ENCODE data around the gene NFYA. TPM values are rescaled to one million over a fixed set of nuclear protein-coding genes. Genes with fewer than 3 reads are reported as not detected.

NFYA gene
- total and polyA plus RNA-seq, 9 of the 15 experiments (the other 6 are each of a cell fraction or from before 2014, with no cell fraction given): 7.3 to 37.1 (median 21.8) TPM

DNA sequence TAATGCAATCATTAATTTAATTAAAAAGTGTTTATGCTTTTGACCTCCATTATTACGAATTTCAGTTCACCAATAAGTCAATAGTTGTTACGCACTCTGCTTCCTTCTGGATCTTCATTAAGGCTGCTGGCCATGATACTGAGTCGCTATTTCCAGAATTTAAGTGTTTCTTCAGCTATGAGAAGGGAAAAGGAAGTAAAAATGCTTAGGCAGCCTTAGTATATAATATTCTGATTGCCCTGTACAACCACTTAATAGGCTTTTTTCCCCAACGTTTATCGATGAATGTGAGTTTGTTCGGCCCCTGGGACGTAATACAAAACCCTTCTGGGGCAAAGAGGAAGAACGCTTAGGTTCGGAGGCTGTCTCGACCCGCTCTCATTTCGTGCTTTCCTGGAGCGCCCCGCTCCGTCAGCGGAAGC is 1.3 kb upstream of the NFYA start (continued):
- TF ChIP-seq GTF2E2 (tag; IDR thresholded peaks at IDR 0.05): peak; percentile 90; the same call in 1 of the 2 replicates
- no peak for TF ChIP-seq POLR2A (conservative IDR thresholded peaks at IDR 0.05)
- TF ChIP-seq, protein P1, sequence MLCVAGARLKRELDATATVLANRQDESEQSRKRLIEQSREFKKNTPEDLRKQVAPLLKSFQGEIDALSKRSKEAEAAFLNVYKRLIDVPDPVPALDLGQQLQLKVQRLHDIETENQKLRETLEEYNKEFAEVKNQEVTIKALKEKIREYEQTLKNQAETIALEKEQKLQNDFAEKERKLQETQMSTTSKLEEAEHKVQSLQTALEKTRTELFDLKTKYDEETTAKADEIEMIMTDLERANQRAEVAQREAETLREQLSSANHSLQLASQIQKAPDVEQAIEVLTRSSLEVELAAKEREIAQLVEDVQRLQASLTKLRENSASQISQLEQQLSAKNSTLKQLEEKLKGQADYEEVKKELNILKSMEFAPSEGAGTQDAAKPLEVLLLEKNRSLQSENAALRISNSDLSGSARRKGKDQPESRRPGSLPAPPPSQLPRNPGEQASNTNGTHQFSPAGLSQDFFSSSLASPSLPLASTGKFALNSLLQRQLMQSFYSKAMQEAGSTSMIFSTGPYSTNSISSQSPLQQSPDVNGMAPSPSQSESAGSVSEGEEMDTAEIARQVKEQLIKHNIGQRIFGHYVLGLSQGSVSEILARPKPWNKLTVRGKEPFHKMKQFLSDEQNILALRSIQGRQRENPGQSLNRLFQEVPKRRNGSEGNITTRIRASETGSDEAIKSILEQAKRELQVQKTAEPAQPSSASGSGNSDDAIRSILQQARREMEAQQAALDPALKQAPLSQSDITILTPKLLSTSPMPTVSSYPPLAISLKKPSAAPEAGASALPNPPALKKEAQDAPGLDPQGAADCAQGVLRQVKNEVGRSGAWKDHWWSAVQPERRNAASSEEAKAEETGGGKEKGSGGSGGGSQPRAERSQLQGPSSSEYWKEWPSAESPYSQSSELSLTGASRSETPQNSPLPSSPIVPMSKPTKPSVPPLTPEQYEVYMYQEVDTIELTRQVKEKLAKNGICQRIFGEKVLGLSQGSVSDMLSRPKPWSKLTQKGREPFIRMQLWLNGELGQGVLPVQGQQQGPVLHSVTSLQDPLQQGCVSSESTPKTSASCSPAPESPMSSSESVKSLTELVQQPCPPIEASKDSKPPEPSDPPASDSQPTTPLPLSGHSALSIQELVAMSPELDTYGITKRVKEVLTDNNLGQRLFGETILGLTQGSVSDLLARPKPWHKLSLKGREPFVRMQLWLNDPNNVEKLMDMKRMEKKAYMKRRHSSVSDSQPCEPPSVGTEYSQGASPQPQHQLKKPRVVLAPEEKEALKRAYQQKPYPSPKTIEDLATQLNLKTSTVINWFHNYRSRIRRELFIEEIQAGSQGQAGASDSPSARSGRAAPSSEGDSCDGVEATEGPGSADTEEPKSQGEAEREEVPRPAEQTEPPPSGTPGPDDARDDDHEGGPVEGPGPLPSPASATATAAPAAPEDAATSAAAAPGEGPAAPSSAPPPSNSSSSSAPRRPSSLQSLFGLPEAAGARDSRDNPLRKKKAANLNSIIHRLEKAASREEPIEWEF (CRISPR knock-in tag; IDR thresholded peaks at IDR 0.05): no peak
- TF ChIP-seq GABPA (tag; conservative IDR thresholded peaks at IDR 0.05; ENCODE audit: low read depth): no peak
- TF ChIP-seq, protein P2, sequence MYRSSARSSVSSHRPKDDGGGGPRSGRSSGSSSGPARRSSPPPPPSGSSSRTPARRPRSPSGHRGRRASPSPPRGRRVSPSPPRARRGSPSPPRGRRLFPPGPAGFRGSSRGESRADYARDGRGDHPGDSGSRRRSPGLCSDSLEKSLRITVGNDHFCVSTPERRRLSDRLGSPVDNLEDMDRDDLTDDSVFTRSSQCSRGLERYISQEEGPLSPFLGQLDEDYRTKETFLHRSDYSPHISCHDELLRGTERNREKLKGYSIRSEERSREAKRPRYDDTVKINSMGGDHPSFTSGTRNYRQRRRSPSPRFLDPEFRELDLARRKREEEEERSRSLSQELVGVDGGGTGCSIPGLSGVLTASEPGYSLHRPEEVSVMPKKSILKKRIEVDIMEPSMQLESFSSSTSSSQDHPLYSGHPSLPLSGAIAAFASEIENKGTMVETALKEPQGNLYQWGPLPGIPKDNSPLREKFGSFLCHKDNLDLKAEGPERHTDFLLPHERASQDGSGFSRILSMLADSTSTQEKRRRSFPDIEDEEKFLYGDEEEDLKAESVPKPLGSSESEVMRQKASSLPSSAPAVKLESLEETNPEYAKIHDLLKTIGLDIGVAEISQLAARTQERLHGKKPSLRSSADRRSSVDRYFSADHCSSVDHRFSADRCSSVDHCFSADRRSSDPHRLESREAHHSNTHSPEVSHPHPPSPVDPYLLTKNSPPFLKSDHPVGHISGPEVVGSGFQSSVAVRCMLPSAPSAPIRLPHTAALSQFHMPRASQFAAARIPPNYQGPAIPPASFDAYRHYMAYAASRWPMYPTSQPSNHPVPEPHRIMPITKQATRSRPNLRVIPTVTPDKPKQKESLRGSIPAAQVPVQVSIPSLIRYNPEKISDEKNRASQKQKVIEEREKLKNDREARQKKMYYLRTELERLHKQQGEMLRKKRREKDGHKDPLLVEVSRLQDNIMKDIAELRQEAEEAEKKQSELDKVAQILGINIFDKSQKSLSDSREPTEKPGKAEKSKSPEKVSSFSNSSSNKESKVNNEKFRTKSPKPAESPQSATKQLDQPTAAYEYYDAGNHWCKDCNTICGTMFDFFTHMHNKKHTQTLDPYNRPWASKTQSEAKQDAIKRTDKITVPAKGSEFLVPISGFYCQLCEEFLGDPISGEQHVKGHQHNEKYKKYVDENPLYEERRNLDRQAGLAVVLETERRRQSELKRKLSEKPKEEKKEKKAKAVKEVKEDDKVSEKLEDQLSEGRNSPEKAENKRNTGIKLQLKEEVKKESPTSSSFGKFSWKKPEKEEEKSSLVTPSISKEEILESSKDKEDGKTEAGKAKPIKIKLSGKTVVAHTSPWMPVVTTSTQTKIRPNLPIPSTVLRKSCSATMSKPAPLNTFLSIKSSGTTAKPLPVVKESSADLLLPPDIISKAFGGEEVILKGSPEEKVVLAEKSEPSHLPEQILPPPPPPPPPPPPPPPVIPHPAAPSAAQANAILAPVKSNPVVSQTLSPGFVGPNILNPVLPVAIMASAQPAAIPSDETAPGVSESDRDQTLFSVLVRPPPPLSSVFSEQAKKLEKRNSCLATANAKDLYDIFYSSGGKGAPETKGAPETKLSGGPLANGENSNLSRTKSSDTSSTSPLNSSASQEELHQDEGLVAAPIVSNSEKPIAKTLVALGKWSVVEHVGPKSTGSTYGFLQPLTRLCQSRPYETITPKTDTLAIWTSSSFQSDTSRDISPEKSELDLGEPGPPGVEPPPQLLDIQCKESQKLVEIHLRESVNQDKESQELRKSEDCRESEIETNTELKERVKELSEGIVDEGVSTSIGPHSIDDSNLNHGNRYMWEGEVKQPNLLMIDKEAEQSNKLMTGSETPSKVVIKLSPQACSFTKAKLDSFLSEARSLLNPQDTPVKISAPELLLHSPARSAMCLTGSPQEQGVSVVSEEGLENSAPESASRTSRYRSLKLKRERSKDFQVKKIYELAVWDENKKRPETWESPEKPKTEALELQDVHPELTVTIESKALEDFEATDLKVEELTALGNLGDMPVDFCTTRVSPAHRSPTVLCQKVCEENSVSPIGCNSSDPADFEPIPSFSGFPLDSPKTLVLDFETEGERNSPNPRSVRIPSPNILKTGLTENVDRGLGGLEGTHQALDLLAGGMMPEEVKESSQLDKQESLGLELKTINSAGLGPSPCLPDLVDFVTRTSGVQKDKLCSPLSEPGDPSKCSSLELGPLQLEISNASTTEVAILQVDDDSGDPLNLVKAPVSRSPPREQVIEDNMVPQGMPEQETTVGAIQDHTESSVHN (IDR thresholded peaks at IDR 0.05; ENCODE audit: borderline replicate concordance in 1 of 2, low read depth in 1 of 2): no peak
- 0 out of 2 replicates have a peak, but pooled peaks have one; percentile 29 for TF ChIP-seq NR2C1 (IDR thresholded peaks at IDR 0.05)
- TF ChIP-seq NR2C1 (tag; IDR thresholded peaks at IDR 0.05): no peak
- TF ChIP-seq CHD4 (IDR thresholded peaks at IDR 0.05; ENCODE audit: insufficient read depth, insufficient replicate concordance, low read depth, low read length, poor library complexity, severe bottlenecking): no peak
- no peak for TF ChIP-seq DMBX1 (CRISPR knock-in tag; IDR thresholded peaks at IDR 0.05; ENCODE audit: borderline replicate concordance)
- no peak for TF ChIP-seq NELFE (IDR thresholded peaks at IDR 0.05; ENCODE audit: insufficient read depth, insufficient read length)
- TF ChIP-seq SMARCE1 (IDR thresholded peaks at IDR 0.05): 0 out of 2 replicates have a peak, but pooled peaks have one; percentile 49
- TF ChIP-seq ASH1L (IDR thresholded peaks at IDR 0.05; ENCODE audit: borderline replicate concordance, low read depth, partially characterized antibody): no peak
- TF ChIP-seq SMARCB1 (IDR thresholded peaks at IDR 0.05; ENCODE audit: insufficient read length, low read depth): peak; percentile 87
- TF ChIP-seq ESRRA (IDR thresholded peaks at IDR 0.05; ENCODE audit: borderline replicate concordance, low read depth): no peak
- TF ChIP-seq ADNP (tag; IDR thresholded peaks at IDR 0.05): no peak
- TF ChIP-seq ZNF232 (CRISPR knock-in tag; IDR thresholded peaks at IDR 0.05): no peak

All from K562 (cell line).